GM21737 (cell line): Measurements from ENCODE around the gene GRK5.

Experiments used
- ATAC-seq: cut with Tn5 transposase; IDR thresholded peaks from one replicate; pipeline ENCODE4 v1.9.1; 2021; ENCODE audit warnings: mild to moderate bottlenecking, moderate library complexity; ENCODE audit not compliant: unreplicated experiment

The GRK5 gene

DNA sequence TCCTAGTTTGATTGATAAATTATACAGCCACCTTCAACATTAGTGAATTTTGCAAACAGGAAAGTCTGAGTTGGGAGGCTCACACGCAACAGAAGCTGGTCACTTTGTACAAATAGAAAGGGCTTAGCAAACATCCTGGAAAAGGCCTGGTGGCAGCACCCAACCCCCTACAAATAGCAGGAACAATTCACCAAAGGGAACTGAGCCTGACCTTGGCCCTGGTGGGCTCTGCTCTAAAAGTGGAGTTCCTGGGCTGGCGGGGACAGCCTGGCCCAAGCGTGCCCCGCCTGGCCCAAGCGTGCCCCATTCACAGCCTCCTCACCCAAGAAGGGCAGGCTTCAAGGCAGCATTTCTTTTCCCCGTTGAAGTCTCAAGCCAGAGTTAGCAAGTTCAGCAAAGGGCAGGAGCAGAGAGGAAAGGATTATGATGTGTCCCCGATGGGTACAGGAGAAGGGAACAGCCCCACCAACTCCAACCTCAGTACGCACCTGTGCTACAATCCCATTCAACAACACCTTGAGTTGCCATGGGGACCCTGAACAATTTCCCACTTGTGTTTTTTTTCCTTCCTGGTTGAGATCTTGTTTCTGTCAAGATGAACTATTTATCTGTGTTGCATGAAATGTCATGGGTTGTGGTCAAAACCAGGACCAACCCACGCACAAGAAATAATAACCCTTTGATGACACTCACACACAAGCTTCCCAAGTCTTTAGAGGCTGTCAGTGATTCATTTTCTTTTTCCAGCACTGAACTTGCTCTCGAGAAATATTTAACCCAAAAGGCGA, 291.7 kb downstream of the GRK5 start:
- ATAC-seq, result no peak

DNA sequence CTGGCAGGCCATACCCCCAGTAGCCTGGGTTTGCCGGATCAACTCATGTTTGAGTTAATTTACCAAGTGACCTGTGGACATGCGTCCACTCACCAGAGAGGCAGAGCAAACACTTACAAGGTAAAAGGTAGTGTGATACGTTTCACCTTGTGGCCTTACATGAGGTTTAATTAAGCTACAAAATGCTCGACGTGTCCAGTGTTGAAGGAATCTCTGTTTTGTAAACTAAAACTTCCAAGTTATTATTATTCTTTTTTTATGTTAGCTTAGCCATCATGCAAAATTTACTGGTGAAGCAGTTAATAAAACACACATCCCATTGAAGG, 292.3 kb downstream of the GRK5 start:
- ATAC-seq, result no peak

DNA sequence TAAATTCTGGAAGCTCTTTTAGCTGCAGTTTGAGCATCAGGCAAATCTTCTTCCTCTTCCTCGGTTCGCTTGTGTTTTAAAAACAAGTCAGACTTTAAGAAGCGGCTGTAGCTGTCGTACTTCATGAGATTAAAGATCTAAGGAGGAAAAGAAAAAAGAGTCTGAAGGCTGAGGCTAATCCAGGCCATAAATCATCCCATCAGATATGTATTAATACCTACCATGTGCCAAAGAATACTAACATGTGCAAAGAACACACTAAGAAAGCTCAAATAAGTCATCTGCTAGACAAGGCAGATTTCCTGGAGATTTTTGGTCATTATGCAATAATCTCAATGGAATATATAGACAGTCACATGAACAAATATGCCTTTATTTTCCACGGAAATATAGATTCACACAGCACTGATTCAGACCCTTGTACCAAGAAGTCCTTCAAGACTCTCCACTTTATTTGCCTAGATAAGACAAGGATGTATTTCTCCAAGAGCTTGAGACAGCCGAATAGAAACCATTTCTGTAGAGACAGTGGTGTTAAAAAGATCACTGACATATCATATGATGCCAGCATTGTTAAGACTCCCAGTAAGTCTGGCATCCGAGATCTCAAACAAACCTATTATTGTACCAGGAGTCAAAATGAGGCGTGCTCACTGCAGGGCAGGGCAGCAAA, 292.9 kb downstream of the GRK5 start:
- ATAC-seq, result no peak

DNA sequence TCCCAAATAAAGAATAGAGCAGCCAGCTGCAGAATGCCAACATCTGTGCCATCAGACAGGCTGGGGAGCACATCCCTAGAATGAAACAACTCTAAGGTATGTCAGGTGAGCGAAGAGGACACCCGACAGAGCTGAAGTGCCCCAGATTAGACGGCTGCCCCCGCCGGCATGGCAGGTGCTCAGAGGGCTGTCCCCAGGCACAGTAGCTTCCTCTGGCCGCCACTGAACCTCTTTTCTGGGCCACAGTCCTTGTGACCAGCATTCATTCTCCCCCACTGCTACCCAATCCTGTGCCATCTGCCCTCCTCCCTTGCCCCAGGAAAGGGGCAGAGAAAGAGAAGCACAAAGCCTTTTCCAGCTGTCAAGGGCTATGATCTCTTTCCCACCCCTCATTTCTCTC, 293.4 kb downstream of the GRK5 start:
- no peak for ATAC-seq

DNA sequence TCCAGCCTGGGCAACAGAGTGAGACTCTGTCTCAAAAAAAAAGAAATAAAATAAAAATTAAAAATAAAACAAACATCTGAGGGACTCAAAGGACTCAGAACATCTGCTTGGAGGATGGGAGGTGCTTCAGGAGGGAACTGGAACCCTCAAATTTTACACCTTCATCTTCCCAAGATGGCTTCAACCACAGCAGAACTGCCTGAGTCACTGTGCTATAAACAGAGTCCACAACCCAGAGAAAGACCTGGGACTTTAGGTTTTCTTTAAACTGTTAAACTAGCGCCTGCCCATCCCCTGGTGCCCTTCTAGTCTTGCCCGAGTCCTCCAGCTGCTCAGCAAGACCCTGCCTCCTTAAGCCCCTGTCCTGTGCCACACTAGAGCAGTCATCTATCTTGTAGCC, 294.3 kb downstream of the GRK5 start:
- ATAC-seq, result no peak

DNA sequence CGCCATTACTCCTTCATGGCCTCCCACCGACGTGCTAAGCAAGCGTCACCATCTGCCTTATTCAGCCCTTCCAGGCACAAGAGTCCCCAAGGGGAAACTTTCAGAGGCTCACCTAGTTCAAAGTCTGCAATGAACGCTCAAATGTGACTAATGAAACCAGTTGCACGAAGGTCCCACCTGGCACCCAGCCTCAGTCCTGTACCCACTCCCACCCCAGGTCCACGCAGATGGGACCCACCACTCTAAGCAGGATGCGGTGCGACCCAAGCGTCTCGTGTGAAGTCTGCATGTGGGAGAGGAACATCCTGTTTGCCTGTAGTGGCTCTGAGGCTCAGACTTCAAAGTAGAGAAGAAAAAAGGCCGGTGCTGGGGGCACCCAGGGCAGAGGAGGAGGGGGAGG, 294.8 kb downstream of the GRK5 start:
- peak; percentile 60 for ATAC-seq

DNA sequence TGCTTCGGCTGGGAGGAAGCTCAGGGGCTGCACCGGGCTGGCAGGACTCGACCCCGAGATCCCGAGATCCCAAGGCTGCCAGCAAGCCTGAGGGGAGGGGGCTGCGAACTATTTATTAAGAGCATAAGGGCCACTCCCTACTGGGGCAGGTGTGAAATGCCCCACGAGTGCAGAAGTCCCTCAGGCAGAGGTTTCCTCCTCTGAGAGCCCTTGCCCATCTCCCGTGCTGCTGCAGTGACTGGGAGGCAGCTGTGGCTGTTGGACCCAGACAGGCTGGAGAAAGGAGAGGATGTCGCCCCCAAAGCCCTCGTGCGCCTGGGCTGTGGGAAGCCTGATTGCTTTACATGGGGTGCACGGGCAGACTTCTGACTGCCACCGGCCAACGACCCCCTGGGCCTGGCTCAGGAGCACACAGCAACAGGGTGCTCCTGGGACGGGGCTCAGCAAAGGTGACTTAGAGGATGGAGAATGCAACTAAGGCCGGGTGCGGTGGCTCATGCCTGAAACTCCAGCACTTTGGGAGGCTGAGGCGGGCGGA, 295.3 kb downstream of the GRK5 start:
- ATAC-seq, result peak; percentile 18

DNA sequence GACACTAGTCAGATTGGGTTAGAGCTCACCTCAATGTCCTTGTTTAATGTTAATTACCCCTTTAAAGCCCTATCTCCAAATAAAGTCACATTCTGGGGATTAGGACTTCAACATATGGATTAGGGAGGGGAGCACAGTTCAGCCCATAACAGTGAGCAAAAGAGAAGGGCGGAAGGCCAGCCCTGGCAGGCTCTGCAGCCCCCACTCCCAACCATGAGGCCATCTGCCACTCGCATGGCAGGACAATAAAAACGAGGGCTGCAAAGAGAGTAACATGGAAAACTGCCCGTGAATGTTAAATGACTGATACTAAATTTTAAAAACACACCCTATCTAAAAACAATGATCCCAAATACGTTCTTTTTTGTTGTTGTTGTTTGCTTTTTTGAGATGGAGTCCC, 296.4 kb downstream of the GRK5 start:
- no peak for ATAC-seq

DNA sequence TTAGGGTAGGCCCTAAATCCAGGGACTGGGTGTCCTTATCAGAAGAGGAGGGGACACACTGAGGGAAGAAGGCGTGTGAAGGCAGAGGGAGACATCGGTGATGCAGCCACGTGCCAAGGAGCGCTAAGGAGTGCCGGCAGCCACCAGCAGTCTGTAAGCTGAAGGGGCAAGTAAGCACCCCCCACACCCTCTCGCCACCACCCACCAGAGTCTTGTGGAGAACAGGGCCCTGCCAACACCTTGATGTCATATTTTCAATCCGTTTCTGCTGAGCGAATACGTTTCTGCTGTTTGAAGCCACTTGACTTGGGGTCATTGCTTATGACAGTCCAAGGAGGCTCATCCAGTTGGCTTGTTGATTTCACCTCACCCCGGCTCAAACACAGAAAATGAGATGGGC, 297.3 kb downstream of the GRK5 start:
- no peak for ATAC-seq

DNA sequence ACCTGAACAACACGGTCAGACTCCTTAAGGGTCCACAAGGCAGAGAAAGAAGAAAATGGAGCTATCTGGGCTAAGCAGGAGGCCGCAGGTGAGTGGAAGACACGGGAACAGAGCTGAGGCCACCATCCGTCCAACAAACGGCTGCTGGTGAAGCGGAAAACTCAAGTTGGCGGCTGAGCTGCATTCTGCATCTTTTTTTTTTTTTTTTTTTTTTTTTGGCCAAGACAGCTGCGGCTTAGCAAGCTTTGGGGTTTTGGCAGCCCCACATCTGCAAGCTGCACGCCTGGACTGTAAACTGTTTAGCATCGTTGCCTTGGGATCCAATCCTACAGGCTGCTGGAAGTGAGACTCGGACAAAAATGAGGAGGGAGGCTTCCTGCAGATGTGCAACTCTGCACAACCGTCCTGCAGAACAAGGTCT, 297.8 kb downstream of the GRK5 start:
- no peak for ATAC-seq
